Fibroblast of upper back skin (primary cell): ENCODE results near the gene KANK3.
"Not testable (repeated sequence)": the region's sequence is repeated elsewhere in the genome, so short reads cannot be mapped to it uniquely, and the experiment has no call there.

ENCODE experiments used
- DNase-seq: peaks from one replicate; pipeline ENCODE4 v3.0.0-alpha.2; 2013

KANK3 gene

DNA sequence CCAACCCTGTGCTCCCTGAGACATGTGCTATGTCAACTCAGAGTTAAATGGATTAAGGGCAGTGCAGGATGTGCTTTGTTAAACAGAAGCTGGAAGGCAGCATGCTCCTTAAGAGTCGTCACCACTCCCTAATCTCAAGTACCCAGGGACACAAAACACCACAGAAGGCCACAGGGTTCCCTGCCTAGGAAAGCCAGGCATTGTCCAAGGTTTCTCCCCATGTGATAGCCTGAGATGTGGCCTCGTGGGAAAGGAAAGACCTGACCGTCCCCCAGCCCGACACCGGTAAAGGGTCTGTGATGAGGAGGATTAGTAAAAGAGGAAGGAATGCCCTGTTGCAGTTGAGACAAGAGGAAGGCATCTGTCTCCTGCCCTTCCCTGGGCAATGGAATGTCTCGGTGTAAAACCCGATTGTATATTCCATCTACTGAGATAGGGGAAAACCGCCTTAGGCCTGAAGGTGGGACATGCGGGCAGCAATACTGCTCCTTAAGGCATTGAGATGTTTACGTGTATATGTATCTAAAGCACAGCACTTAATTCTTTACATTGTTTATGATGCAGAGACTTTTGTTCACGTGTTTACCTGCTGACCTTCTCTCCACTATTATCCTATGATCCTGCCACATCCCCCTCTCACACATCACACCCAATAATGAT, 28.0 kb downstream of the KANK3 start:
- not testable (repeated sequence) for DNase-seq

DNA sequence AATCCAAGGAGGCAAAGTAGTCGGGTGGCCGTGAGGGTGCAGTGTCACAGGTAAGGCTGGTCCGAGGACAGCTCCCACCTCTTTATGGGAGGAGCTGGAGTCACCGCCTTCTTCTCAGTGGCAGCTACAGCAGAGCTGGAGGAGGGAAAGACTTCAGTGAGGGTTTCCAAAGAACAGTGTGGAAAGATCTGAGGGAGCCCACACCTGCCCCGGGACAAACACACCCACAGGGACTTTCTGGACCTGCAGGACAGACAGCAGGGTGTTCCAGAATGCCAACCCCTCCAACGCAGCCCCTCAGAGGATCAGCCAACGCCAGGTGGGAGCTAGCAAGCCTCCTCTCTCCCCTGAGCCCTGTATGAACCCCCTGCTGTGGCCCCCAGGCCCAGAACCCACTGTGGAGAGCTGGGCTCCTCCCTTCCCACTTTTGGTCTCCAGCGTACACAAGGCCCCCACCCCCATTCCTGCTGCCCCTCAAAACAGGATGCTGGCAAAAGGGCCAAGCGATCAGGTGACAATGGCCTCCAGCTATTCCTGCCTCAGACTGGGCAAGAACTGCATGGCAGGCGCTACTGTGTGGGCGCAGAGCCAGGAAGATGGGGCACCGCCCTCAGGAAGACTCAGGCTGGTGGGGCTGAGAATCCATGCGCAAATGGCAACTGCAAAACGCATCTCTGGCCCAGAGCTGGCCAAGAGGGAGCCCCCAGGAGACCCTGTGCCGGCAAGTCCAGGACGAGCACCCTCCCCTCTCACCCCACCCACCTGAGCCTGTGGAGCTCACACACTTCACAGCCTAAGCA, 31.4 kb downstream of the KANK3 start:
- DNase-seq = no peak

DNA sequence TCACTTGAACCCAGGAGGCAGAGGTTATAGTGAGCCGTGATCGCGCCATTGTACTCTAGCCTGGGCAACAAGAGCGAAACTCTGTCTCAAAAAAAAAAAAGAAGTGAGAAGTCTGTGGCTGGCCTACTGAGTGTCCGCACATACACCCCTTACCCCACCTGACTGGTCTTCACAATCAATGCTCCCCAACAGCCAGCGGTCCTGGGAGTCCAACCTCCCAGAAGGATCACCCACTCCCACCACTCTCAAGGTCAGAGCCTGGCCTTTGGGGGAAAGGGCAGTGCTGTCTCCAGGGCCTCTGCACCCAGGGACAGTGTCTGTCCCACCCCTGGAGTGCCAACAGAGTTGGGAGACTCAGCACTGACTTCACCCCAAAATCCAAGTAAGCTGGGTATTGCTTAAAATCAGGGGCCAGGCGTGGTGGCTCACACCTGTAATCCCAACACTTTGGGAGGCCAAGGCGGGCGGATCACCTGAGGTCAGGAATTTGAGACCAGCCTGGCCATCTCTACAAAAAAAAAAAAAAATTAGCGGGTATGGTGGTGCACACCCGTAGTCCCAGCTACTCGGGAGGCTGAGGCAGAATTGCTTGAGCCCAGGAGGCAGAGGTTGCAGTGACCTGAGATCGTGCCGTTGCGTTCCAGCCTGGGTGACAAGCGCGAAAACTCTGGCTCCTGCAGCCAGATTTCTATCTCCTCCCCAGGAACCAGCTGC, 32.6 kb downstream of the KANK3 start:
- no peak for DNase-seq

DNA sequence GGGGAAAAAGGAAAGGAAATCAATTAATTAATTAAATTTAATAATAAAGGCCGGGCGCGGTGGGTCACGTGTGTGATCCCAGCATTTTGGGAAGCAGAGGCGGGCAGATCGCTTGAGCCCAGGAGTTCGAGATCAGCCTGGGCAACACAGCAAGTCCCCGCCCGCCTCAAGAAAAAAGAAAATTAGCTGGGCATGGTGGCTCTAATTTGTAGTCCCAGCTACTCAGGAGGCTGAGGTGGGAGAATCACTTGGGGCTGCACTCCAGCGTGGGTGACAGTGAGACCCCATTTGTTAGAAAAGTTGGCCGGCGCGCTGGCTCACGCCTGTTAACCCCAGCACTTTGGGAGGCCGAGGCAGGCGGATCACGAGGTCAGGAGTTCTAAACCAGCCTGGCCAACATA, 34.2 kb downstream of the KANK3 start:
- DNase-seq = no peak

DNA sequence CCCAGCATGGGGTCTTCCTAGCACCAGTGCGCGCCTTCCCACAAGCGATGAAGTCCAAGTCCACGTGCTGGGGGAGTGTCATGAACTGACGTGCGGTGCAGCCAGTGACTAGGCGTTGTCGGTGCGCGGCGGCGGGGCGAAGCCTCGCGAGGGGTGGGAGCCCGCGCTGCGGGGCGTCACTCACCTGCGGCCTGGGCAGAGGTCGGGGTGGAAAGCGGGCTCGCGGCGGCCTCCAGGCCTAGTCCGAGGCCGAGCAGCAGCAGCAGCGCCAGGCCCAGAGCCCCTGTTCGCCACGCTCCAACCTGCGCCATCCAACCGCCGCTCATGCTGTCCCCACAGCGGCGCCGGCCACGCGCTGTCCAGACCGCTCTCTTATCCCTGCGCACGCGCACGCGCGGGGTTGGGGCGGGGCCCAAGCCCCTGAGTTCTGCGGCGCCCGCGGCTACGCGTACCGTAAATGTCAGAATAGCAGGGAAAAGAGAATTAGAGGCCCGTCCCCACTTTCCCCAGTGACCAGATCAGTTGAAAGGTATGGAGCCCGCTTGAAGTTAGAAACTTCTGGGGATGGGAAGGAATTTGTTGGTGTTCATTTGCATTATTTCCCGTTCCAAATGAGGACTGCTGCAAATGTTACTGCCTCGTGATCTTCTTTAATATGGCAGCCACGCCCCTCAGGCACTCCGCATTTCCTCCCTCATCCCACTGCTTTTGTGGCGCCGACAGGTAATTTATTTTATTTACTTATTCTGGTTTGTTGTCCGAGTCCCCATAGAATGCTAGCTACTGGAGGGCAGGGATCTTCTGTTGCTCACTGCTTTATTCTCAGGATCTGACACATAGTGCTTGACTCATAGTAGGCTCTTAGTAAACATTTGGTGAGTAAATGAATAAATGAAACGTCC, 34.8 kb downstream of the KANK3 start, which contains the start of gene CD320:
Gene CD320, minus strand, starts transcription at position 394 of the 902 bp plus-strand sequence. Its CDS starts 68 bp downstream, at position 326.
- peak; percentile 84 for DNase-seq

DNA sequence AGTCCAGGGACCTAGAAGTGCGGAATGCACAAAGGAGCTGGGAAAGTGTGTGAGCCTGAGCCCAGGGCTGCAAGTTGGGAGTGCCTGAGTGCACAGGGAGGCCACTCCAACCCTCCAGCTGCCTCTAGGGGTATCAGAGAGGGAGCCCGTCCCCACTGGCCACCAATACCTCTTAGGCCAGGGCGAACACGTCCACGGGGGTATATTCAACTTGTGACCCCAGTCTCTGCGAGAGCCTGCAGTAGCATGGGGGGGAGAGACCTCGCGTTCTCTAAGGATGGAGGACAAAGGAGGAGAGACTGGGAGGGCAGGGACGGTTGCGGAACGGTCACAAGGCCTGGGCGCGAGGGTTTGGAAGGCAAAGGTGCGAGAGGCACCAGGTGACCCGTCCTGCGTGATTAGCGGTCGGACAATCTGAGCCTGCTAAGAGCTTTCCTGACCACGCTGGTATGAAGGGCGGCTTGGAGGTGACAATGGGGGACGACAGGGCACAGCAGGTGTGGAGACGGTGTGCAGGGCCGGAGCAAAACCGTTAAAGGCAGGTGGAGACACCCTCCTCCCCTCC, 35.6 kb downstream of the KANK3 start:
- DNase-seq = no peak

DNA sequence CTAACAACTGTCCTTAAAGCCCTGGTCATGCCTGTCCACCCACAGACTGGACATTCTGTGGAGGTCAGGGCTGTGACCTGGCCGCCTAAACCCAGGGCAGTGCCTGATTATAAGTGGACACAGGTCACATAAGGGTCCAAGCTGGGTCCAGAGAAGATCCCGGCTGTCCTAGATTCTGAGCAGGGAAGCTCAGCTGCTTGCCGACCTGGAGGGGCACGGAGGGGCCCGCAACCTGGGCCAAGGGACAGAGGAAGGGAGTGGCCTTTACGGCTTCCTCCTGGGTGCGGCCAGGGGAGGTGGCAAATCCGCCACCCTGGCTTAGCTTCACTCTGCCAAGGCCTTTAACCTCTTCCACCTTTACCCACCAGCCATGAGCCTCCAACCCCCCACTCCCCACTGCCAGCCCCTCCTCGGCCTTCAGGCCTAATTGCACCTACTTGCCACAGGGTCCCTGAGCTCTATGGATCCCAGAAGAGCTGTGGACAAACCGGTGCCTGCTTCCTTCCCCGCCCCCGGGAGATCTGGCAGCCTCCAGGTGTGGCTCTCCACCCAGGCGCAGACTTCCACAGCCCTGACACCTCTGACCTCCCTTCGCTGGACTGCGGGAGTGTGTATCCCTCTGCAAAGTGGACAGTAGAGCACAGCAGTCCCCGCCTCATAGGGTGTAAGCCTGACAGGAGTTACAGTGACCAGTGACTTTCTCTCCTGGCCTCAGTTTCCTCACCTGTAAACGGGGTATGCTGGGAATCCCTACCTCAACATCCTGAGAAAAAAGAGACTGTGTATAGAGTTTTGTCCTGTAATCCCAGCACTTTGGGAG, 36.6 kb downstream of the KANK3 start:
- DNase-seq = no peak

DNA sequence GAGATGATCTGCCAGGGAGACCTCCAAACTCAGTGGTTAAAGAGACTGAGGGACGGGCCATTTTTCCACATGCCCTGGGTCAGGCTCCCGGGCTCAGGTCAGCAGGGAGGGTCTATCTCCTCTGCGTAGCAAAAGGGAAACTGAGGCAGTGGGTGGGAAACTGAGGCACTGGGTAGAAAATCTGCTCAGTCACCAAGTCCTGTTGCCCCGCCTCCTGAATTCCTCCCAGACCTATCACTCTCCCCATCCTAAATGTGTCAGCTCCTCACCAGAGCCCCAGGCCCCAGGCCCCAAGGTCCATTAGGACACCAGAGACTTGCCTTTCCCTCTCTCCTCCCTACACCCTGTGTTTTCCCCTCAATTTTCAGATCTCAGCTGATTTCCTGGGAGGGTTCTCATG, 37.3 kb downstream of the KANK3 start:
- DNase-seq = no peak

DNA sequence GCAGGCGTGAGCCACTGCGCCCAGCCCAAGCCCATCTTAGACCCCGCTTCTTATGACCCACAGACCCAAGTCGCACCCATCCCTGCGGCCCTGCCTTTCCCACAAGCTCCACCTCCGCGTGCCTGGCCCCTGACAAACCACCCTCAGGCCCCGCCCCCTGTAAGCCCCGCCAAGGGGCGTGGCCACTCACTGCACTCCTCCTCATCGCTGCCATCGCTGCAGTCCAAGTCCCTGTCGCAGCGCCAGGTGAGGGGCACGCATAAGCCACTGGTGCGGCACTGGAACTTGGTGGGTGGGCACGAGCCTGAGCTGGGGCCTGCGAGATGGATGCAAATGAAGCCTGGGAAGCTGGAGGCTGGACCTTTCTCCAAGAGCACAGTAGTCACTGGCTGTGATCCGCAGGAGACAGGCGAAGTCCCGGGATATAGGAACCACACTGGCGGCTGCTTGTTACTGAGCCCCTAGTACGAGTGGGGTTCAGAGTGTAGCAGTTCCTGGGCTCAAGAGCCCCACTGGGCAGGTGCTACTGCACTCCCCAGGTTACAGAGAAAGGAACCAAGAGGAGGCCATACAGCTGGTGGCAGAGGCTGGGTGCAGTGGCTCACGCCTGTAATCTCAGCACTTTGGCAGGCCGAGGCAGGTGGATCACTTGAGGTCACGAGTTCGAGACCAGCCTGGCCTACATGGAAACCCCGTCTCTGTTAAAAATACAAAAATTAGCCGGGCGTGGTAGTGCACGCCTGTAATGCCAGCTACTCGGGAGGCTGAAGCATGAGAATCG, 38.0 kb downstream of the KANK3 start:
- DNase-seq = no peak

DNA sequence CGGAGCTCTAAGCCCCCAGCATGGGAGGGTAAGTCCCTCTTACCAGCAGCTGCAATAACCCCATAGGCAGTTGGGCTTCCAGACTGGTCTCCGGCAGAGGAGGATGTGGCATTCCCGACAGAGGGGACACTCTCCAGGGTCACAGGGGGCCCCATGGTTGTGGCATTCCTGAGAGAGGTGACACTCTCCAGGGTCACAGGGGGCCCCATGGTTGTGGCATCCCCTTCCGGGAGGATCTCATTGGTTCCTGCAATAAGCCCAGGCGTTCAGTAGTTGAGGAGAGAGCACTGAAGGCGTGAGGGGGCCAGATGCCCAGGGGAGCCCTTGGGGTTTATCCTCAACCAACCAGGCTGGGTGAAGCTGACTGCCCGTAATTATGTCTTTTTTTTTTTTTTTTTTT, 40.3 kb downstream of the KANK3 start:
- no peak for DNase-seq

DNA sequence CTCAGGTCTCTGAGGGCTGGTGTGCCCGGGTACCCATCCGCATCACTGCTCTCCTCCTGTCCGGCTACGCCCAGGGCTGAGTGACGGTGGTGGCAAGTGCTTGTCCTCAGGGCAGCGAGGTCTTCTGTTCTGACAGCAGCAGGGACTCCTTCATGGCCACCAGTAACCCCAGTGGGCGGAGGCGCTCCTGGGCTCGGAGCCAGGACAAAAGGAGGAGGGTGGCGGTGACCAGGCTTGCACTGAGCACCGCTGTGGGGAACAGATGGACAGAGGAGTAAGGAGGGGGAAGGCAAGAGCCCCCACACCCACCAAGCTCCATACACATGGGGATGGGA, 40.7 kb downstream of the KANK3 start:
- DNase-seq = no peak

DNA sequence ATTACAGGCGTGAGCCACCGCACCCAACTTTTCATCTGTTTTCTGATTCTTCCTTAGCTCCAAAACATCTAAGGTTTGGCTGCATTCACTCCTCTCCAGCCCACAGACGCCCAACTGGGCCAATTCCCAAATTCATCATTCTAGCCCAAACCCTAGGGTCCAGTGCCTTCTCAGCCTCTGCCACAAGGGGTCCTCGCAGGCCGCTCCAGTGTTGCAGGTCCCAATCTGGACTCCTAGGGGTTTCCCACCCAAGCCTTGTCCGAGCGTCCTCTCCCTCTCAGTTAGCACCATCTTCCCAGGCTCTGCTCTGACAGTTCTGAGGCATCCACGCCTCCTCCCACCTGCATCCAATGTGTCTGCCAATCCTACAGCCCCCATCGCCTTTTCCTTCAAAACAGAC, 51.7 kb downstream of the KANK3 start:
- not testable (repeated sequence) for DNase-seq

DNA sequence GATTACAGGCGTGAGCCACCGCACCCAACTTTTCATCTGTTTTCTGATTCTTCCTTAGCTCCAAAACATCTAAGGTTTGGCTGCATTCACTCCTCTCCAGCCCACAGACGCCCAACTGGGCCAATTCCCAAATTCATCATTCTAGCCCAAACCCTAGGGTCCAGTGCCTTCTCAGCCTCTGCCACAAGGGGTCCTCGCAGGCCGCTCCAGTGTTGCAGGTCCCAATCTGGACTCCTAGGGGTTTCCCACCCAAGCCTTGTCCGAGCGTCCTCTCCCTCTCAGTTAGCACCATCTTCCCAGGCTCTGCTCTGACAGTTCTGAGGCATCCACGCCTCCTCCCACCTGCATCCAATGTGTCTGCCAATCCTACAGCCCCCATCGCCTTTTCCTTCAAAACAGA, 66.6 kb downstream of the KANK3 start:
- DNase-seq = not testable (repeated sequence)
